Astrocyte of the cerebellum (primary cell): ENCODE results near the gene TPMT.

Experiments
- DNase-seq: peaks from one replicate; pipeline ENCODE4 v3.0.0-alpha.2; 2011; ENCODE audit warnings: low read depth
- H3K4me3 ChIP-seq: 2 replicates; pipeline ENCODE4 v1.5.1; 2011; ENCODE audit warnings: mild to moderate bottlenecking, low read depth, low read length, moderate library complexity
- CTCF ChIP-seq: IDR thresholded peaks from 2 replicates; pipeline ENCODE4 v1.5.1; 2012; ENCODE audit warnings: low read length, low read depth, moderate library complexity, mild to moderate bottlenecking; ENCODE audit errors: missing control alignments
- in situ Hi-C: cut with HindIII; loops from 2 replicates; pipeline ENCODE4 v1.10.0; 2017; ENCODE audit warnings: low sequenced_read_pairs

Gene TPMT

DNA sequence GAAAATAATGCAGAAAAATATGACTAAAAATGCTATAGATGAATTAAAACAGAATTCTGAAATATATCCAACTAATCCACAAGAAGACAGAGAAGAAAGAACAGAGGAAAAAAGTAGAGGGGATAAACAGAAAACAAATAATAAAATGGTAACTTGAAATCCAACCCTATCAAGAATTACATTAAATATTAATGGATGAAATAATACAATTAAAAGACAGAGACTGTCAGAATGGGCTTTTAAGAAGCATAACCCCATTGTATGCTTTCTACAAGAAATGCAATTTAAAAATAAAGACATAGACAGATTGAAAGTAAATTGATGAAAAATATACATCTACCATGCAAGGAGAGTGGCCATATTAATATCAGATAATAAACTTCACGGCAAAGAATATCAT lies 47.8 kb downstream of the TPMT start:
- no peak for TF ChIP-seq CTCF
- DNase-seq = no peak
- in situ Hi-C loops = no loop called here
- H3K4me3 ChIP-seq = no peak overlapping the region

DNA sequence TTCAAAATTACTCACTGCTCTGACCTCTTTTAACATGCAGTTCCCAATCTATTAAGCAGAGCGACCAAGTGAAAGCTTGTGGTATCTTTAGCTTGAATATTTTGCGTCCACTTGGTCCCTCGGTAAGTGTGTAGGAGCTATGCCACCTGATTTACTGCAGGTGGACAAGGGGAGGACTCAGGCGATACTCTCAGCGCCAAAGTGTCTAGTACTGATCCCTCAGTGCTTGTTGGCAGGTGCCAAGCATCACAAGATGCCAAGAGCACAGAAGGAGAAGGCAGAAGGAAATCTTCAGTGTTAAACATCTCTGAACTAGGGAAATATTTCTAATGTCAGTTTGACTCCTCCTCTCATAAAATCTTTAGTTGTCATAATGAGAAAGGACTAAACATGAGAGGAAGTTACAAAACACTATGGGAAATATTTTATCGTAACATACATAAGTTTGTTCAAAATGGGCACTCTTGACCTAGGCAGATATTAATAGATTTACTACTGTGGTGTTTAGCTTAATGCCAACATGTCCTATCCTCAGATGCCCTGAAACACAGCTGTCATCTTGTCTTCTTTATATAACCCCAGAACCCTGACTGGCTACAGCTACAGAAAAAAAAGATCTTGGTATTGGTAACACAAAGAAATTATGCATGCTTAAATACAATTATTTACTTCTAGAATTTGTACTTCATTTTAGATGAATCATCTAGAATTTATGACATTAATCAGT lies 51.9 kb downstream of the TPMT start:
- TF ChIP-seq CTCF = no peak
- in situ Hi-C loops = loop anchor here (5.0 kb wide), 1 partner anchor 36 kb away; no protein-coding TSS in a partner anchor
- DNase-seq = no peak
- no peak overlapping the region for H3K4me3 ChIP-seq

DNA sequence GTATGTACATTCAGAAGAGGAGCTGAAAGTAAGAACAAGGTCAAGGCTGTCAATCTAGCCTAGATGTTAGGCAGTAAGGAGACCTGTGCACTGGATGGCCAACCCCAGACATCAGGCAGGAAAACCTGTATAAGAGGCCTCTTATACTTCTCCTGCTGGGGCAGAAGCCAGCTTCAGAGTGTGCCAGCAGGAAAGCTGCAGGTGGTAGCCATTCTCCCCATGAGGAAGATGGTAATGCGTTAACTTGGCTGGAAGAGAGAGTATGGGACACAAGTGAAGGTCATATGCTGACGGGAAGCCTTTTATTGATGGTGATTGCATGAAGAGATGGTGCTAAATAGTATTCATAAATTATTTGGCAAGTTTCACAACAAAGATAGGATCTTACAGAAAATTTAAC lies 53.0 kb downstream of the TPMT start:
- in situ Hi-C loops = loop anchor here (5.0 kb wide), 1 partner anchor 35 kb away; no protein-coding TSS in a partner anchor
- no peak for DNase-seq
- no peak for TF ChIP-seq CTCF
- no peak overlapping the region for H3K4me3 ChIP-seq

DNA sequence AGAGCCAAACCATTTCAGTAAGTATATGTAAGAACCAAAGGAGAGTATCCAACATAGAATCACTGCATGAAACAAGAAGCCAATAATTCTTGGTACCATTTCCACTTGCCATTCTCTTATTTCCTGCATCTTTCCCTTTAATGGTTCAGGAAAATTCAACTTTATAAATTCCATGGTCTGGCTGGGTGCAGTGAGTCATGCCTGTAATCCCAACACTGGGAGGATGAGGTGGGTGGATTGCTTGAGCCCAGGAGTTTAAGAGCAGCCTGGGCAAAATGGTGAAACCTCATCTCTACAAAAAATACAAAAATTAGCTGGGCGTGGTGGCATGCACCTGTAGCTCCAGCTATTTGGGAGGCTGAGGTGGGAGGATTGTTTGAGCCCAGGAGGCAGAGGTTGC lies 53.6 kb downstream of the TPMT start:
- no peak overlapping the region for H3K4me3 ChIP-seq
- no peak for TF ChIP-seq CTCF
- no peak for DNase-seq
- in situ Hi-C loops = loop anchor here (5.0 kb wide), 1 partner anchor 34 kb away; no protein-coding TSS in a partner anchor

GRCh38 chr6:18100296-18100695 lies 54.6 kb downstream of the TPMT start:
- no peak overlapping the region for H3K4me3 ChIP-seq
- no peak for DNase-seq
- in situ Hi-C loops = loop anchor here (5.0 kb wide), 1 partner anchor 33 kb away; no protein-coding TSS in a partner anchor
- TF ChIP-seq CTCF = no peak

DNA sequence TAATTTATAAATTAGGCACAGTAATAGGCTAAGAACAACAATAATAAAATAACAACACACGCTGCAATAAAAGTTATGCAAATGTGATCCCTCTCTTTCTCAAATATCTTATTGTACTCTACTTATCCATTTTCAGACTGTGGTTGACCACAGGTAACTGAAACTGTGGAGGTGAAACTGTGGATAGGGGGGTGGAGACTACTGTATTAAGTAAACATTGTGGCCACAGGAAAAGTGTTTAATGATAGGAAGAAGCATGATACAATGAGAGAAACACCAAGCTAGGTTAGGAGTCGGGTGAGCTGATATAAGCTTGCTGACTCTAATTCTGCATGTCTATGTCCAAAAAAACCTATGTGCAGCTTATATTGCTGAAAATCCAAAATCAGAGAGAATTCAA lies 55.4 kb downstream of the TPMT start:
- H3K4me3 ChIP-seq = no peak overlapping the region
- in situ Hi-C loops = no loop called here

More for the DNA sequence above, 55.4 kb downstream of the TPMT start:
- DNase-seq = no peak
- TF ChIP-seq CTCF = no peak
